SH-SY5Y (cell line): ENCODE data around the gene COL15A1.

Source experiments
- GATA2 ChIP-seq: IDR thresholded peaks from 2 replicates; pipeline ENCODE4 v1.6.1; 2011; ENCODE audit warnings: mild to moderate bottlenecking, low read depth, low read length
- GATA3 ChIP-seq: IDR thresholded peaks from 2 replicates; pipeline ENCODE4 v1.6.1; 2011; ENCODE audit warnings: low read depth, mild to moderate bottlenecking, low read length, moderate library complexity

GRCh38 chr9:99073985-99074901 lies 130.5 kb downstream of the COL15A1 start:
- TF ChIP-seq GATA2 (no peak), GATA3 (no peak)
